Middle frontal gyrus (tissue), 1 donor: ENCODE data around the gene AKNA.

ENCODE experiments used
- DNase-seq: peaks from one replicate; pipeline ENCODE4 v3.0.0-alpha.2; 2015; ENCODE audit warnings: low spot score; ENCODE audit errors: extremely low spot score

The AKNA gene, protein sequence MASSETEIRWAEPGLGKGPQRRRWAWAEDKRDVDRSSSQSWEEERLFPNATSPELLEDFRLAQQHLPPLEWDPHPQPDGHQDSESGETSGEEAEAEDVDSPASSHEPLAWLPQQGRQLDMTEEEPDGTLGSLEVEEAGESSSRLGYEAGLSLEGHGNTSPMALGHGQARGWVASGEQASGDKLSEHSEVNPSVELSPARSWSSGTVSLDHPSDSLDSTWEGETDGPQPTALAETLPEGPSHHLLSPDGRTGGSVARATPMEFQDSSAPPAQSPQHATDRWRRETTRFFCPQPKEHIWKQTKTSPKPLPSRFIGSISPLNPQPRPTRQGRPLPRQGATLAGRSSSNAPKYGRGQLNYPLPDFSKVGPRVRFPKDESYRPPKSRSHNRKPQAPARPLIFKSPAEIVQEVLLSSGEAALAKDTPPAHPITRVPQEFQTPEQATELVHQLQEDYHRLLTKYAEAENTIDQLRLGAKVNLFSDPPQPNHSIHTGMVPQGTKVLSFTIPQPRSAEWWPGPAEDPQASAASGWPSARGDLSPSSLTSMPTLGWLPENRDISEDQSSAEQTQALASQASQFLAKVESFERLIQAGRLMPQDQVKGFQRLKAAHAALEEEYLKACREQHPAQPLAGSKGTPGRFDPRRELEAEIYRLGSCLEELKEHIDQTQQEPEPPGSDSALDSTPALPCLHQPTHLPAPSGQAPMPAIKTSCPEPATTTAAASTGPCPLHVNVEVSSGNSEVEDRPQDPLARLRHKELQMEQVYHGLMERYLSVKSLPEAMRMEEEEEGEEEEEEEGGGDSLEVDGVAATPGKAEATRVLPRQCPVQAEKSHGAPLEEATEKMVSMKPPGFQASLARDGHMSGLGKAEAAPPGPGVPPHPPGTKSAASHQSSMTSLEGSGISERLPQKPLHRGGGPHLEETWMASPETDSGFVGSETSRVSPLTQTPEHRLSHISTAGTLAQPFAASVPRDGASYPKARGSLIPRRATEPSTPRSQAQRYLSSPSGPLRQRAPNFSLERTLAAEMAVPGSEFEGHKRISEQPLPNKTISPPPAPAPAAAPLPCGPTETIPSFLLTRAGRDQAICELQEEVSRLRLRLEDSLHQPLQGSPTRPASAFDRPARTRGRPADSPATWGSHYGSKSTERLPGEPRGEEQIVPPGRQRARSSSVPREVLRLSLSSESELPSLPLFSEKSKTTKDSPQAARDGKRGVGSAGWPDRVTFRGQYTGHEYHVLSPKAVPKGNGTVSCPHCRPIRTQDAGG (N-terminal part only)

DNA sequence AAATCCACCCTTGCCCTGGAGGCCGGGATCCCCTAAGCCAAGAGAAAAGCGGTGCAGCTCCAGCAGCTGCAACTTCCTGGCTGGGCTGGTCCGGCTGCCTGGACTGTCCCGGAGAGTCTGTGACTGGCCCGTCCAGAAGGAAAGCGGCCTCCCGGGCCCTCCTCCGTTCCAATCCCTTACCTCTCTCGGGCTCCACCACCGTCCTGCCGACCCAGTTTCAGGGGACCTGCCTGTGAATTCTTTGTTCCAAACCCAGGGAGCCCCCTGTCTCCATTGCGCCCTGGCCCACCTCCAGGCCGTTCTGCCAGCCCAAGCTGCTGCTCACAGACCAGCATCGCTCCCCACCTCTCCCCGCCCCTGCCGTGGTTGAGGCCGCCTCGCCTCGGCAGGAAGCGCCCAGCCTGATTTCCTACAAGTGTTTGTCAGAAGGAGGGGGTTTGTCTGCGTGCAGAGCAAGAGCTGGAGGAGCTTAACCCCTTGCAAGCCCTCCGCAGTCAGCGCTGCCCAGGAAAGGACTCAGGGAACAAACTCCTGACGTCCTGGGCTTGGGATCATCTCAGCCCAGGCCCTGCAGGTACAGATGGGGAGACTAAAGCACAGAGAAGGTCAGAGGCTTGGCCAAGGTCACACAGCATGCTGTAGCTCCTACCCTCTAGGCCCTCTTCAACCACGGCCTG lies at the start of gene AKNA:
AKNA (minus strand) TSS at position 303 of the 677 bp plus-strand sequence. CDS start 6,649 bp downstream, outside the sequence.
- no peak for DNase-seq

GRCh38 chr9:114437401-114437893 lies 49.7 kb upstream of the AKNA start:
- DNase-seq = no peak

DNA sequence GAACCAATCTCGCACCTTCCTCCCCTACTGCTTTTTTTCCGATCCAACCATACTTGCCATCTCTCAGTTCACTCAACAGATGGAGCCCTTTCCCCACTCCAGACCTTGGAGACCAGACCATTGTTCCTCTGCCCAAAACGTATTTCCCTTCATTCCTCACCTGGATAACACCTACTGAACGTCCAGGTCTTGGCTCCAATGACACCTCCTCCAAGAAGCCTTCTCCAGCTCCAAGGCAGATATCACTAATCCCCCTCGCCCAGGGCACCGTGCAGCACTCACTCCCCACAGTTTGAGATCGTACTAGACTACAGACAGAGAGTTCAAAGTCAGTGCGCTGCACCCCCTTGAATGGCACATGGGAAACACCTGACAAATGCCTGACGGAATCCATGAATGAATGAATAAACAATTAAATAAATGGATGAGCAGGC lies 47.1 kb upstream of the AKNA start:
- DNase-seq = no peak

- DNase-seq = no peak
These were observed 46.0 kb upstream of the AKNA start for GRCh38 chr9:114433720-114434255.

DNA sequence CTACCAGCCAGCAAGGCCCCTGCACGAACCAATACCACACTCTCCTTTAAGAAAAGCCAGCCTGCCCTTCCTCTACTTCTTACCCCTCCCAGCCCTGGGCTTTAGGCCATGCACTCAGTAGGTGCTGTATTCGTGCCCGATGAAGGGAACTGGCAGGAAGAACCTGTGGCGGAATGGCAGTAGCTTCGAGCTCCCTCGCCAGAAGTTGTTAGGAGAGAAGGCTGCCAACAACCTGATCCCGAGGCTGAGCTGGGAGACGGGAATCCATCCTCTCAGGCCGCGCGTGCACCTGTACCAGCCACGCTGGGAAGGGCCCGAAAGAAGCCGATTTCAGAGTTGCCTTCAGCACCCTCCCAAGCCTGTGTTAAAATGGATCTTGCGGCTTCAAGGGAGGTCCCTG lies 45.3 kb upstream of the AKNA start:
- no peak for DNase-seq

- DNase-seq = no peak
These were observed 44.7 kb upstream of the AKNA start for GRCh38 chr9:114432323-114433067.

DNA sequence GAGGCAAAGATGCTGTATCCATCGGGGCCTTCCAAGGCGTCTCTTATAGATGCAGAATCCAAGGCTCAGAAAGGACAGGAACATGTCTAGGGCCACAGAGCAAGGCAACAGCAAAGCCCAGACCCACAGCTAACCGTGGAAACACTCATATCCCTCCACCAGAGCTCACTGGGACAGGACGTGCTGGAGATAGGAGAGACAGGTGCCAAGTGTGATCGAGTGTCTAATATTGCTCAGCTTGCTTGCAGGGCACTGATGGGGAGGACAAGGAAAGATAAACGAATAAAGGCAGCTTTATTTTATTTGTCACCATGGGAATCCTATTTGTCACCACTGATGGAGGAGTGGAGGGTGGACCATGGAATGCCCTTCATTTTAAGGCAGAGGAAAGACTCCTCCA lies 44.0 kb upstream of the AKNA start:
- DNase-seq = no peak

GRCh38 chr9:114431003-114431402 lies 43.2 kb upstream of the AKNA start:
- no peak for DNase-seq

GRCh38 chr9:114430457-114430856 lies 42.7 kb upstream of the AKNA start:
- no peak for DNase-seq

- DNase-seq = no peak
These were observed 41.7 kb upstream of the AKNA start for GRCh38 chr9:114429488-114429887.

DNA sequence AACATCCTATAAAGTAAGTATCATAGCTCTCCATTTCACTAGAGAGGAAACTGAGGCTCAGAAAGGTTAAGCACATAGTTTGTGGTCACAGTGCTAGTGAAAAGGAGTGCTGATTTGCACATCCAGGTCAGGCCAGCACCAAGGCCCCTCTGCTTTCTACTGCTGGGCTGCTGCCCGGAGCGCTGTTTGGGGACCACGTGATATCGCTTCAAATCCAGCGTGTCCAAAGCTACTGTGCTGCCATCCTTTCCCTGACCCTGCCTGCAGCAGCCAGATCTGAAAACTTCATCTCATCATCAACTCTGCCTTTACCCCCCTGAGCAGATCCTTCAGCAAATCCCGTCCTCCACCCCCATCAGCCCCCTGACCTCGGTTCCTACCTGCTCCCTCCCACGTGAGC lies 40.7 kb upstream of the AKNA start:
- DNase-seq = no peak

- no peak for DNase-seq
These were observed 39.9 kb upstream of the AKNA start for GRCh38 chr9:114427644-114428043.

GRCh38 chr9:114426046-114426948 lies 38.5 kb upstream of the AKNA start:
- DNase-seq = no peak

DNA sequence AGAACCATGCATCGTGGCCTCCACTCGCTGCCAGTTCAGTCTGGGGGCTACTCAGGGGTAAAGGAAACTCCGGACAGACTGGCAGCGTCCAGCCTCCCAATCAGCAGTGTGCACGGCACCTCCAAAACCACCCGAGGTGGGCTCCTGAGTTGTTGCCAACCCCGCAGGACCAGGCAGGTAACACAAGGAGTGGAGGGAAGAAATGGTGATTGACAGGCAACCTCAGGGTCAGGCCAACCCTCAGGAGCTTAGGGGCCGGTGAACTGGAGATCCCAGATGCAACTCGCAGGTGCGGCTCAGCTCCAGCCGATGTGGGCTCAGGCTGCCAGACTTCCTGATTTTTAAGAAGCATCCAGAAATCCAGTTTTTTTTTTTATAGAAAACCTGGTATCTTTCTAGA lies 37.3 kb upstream of the AKNA start:
- DNase-seq = no peak

GRCh38 chr9:114424126-114424525 lies 36.3 kb upstream of the AKNA start:
- DNase-seq = no peak

- no peak for DNase-seq
These were observed 35.4 kb upstream of the AKNA start for GRCh38 chr9:114423181-114423580.

DNA sequence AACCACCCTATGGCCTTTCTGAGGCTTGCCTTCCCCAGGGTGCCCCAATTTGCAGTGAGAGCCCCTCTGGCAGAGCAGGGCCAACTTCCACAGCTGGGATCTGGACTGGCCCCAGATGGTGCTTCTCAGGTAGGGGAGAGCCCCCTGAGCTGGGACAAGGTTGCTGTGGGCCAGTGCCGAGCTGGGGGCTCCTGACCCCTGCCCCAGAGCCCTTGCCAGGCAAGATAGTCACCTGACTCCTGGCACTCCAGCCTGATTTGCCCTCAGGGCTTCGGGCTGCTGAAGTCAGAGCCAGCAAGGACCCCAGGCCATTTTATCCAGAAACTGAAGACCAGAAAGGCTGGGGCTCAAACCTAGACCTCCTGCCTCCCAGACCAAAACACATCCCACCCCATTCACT lies 33.4 kb upstream of the AKNA start:
- DNase-seq = no peak

- DNase-seq = no peak
These were observed 32.0 kb upstream of the AKNA start for GRCh38 chr9:114419796-114420195.

- DNase-seq = no peak
These were observed 30.3 kb upstream of the AKNA start for GRCh38 chr9:114418053-114418452.
